Vagina (tissue), 2 donors: ENCODE measurements around the gene DESI1. TPM values are rescaled to one million over a fixed set of nuclear protein-coding genes. Genes with fewer than 3 reads are reported as not detected.
"Not testable (repeated sequence)": the region's sequence is repeated elsewhere in the genome, so short reads cannot be mapped to it uniquely, and the experiment has no call there.

Experiments
- DNase-seq, 2 donors: peaks; one replicate each; pipeline ENCODE4 v3.0.0-alpha.2; 2017; ENCODE audit errors: extremely low spot score in 2 of 2
- H3K27ac ChIP-seq: fragments of 200-600 bp; sonication (generic); one replicate; pipeline ENCODE4 v1.5.1; 2019
- H3K27me3 ChIP-seq: fragments of 200-600 bp; sonication (generic); one replicate; pipeline ENCODE4 v1.5.1; 2019
- H3K36me3 ChIP-seq, 2 donors: fragments of 200-600 bp; sonication (generic); one replicate each; pipeline ENCODE4 v1.5.1; 2017 to 2019
- H3K4me1 ChIP-seq: fragments of 200-600 bp; sonication (generic); one replicate; pipeline ENCODE4 v1.5.1; 2019
- H3K4me3 ChIP-seq, 2 donors: fragments of 200-600 bp; sonication (generic); 1 replicate in 1 of 2; 2 replicates in 1 of 2; pipeline ENCODE4 v1.5.1; 2016 to 2019
- H3K9me3 ChIP-seq: fragments of 200-600 bp; sonication (generic); one replicate; pipeline ENCODE4 v1.5.1; 2019
- CTCF ChIP-seq, 3 experiments: fragments of 450-650 bp in 2 of 3; fragments of 200-600 bp in 1 of 3; sonication (generic) in 1 of 3; IDR thresholded peaks; one replicate each; pipeline ENCODE4 v1.5.1; 2017 to 2019; ENCODE audit warnings: antibody characterized with exemption in 3 of 3, mild to moderate bottlenecking in 2 of 3, moderate library complexity in 2 of 3
- POLR2A ChIP-seq, 2 donors: fragments of 450-650 bp; IDR thresholded peaks; one replicate each; pipeline ENCODE4 v1.6.1; 2017; ENCODE audit warnings: antibody characterized with exemption in 2 of 2, mild to moderate bottlenecking in 2 of 2, moderate library complexity in 2 of 2
- POLR2AphosphoS5 ChIP-seq, 2 donors: sonication (generic); formaldehyde crosslinking; IDR thresholded peaks; one replicate each; pipeline ENCODE4 v1.9.0; 2017; ENCODE audit warnings: antibody characterized with exemption in 2 of 2, mild to moderate bottlenecking in 2 of 2, low read depth in 1 of 2; ENCODE audit not compliant: insufficient read depth in 1 of 2
- intact Hi-C: fragments of 100-400 bp; cut with DNase I; formaldehyde crosslinking; loops from one replicate; pipeline ENCODE4 v1.15.1; 2023
- total RNA-seq: library from RNA; depleted of rRNA; stranded (reverse); fragments of >200 nt; gene quantifications from one replicate; pipeline ENCODE4 v1.2.3, GENCODE V29; 2016

Gene DESI1
- total RNA-seq, 1 donor from 2014 or later, result 20.6 TPM

DNA sequence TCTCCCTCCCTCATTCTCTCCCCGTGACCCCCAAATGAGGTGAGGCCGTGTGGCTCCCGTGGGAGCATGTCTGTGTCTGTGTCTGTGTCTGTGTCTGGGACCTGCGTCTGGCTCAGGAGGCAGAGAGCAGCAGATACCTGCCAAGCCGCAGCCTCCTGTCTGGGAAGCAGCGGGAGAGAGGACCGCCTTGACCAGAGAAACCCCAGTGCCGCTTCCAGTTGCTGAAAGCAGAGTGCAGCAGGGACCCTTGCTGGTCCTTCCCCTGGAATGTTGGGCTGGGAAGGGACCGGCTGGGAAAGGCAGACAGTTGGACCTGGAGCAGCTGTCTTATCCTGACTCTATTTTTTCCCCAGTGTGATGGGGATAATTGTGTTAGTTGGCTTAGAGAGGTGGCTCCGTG, 59.5 kb downstream of the DESI1 start:
- no peak for DNase-seq
- intact Hi-C loops, result no loop called here
- Histone ChIP-seq H3K9me3 (no peaks in the 10 kb centered on the region), H3K27me3 (no peaks in the 10 kb centered on the region), H3K4me1 (peaks cover 45% of the 10 kb centered on the region), H3K36me3 (no peaks in the 10 kb centered on the region), H3K27ac (peak overlapping the region; percentile 94), H3K4me3 (peak overlapping the region; percentile 54 to 64)
- no peak for TF ChIP-seq POLR2A (IDR thresholded peaks at IDR 0.05)
- TF ChIP-seq CTCF (IDR thresholded peaks at IDR 0.05), result no peak
- peak in 1 of 2 donors; percentile 4 for TF ChIP-seq POLR2AphosphoS5 (IDR thresholded peaks at IDR 0.05; ENCODE audit: insufficient read depth in 1 of 2, low read depth in 1 of 2)

GRCh38 chr22:41560095-41560471, 60.8 kb downstream of the DESI1 start:
- no peak for DNase-seq
- peak overlapping the region; percentile 54 to 64 for H3K4me3 ChIP-seq
- H3K4me1 ChIP-seq, result peaks cover 35% of the 10 kb centered on the region

GRCh38 chr22:41558241-41558630, 62.6 kb downstream of the DESI1 start:
- H3K27me3 ChIP-seq, H3K4me3 ChIP-seq, intact Hi-C loops, H3K9me3 ChIP-seq, H3K36me3 ChIP-seq, DNase-seq: not testable (repeated sequence)
- Histone ChIP-seq H3K4me1 (peaks cover 25% of the 10 kb centered on the region), H3K27ac (peak overlapping the region; percentile 68)

More at GRCh38 chr22:41560095-41560471, 60.8 kb downstream of the DESI1 start:
- Histone ChIP-seq H3K36me3 (no peaks in the 10 kb centered on the region), H3K27me3 (no peaks in the 10 kb centered on the region), H3K9me3 (no peaks in the 10 kb centered on the region), H3K27ac (peak overlapping the region; percentile 94)
- TF ChIP-seq CTCF (IDR thresholded peaks at IDR 0.05) (no peak), POLR2AphosphoS5 (IDR thresholded peaks at IDR 0.05; ENCODE audit: insufficient read depth in 1 of 2, low read depth in 1 of 2) (no peak), POLR2A (IDR thresholded peaks at IDR 0.05) (no peak)
- intact Hi-C loops, result no loop called here

DNA sequence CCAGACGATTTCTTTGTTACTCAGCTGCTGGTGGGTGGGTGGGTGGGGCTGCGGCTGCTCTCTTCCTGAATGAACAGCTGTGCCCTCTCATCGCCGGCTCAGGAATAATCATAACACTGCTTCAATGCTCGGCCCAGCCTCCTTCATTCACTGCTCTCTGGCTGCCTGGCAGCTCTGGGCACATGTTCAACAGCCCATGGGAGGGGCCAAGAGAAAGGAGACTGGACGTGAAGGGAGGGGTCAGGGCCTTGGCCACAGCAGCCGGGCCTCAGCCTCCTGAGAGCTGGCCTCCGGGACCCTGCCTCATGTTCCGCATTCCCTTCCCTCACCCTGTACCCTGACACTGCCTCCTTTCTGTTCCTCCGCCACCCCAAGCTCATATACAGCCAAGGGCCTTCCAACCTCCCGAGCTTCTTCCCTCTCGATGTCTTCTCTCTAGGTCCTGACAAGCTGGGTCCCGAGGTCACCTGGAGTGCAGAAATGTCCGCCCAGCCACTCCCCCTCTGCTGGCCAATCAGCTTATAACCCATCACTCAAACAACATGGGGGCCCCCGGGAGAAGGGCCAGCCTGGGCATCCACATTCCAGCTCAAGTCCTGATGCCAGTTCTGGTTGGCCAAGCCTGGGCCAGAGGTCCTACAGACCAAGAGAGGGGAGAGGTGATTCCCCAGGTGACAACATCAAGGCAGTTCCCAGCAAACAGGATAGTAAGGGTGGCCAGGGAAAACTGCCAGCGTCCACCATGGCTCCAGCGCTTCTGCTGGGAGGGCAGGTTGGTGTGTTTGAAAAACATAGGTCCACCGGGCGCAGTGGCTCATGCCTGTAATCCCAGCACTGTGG, 63.2 kb downstream of the DESI1 start:
- Histone ChIP-seq H3K27ac (peak overlapping the region; percentile 68), H3K4me1 (peaks cover 25% of the 10 kb centered on the region), H3K36me3 (no peaks in the 10 kb centered on the region), H3K4me3 (no peak overlapping the region), H3K9me3 (no peaks in the 10 kb centered on the region), H3K27me3 (no peaks in the 10 kb centered on the region)
- intact Hi-C loops, result no loop called here
- no peak for TF ChIP-seq CTCF (IDR thresholded peaks at IDR 0.05)
- TF ChIP-seq POLR2AphosphoS5 (IDR thresholded peaks at IDR 0.05; ENCODE audit: insufficient read depth in 1 of 2, low read depth in 1 of 2), result peak in 1 of 2 donors; percentile 52
- no peak for DNase-seq

DNA sequence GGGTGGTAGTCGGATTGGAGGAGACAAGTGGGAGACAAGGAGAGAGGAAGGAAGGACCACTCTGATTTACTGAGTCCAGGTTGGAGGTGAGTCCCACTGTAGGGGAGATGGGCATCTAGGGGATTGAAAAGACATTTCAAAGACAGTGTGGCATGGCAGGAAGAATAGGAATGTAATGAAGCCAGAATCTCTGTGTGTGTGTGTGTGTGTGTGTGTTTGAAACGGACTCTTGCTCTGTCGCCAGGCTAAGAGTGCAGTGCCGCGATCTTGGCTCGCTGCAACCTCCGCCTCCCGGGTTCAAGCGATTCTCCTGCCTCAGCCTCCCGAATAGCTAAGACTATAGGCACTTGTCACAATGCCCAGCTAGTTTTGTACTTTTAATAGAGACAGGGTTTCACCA, 64.3 kb downstream of the DESI1 start:
- peak overlapping the region; percentile 68 for H3K27ac ChIP-seq
- intact Hi-C loops, result no loop called here
- no peaks in the 10 kb centered on the region for H3K36me3 ChIP-seq
- H3K9me3 ChIP-seq, result no peaks in the 10 kb centered on the region
- H3K4me1 ChIP-seq, result peaks cover 25% of the 10 kb centered on the region
- H3K27me3 ChIP-seq, result no peaks in the 10 kb centered on the region
- H3K4me3 ChIP-seq, result no peak overlapping the region
- DNase-seq, result no peak
- TF ChIP-seq POLR2A (IDR thresholded peaks at IDR 0.05), result no peak
- no peak for TF ChIP-seq CTCF (IDR thresholded peaks at IDR 0.05)
- no peak for TF ChIP-seq POLR2AphosphoS5 (IDR thresholded peaks at IDR 0.05; ENCODE audit: insufficient read depth in 1 of 2, low read depth in 1 of 2)
